DOHH2 (cell line): Measurements from ENCODE around the gene TTLL8.
A peak's percentile ranks its signal among the peaks of the same experiment; 100 is the strongest.

Experiments
- CTCF ChIP-seq: fragments of 200-600 bp; sonication (generic); IDR thresholded peaks from one replicate; pipeline ENCODE4 v1.5.1; 2014; ENCODE audit warnings: antibody characterized with exemption, mild to moderate bottlenecking, low read depth, low read length; ENCODE audit not compliant: poor library complexity, severe bottlenecking
- EZH2phosphoT487 ChIP-seq: fragments of 200-600 bp; sonication (generic); IDR thresholded peaks from 2 replicates; pipeline ENCODE4 v1.6.1; 2017; ENCODE audit warnings: borderline replicate concordance, mild to moderate bottlenecking, antibody characterized with exemption, low read length, moderate library complexity, mixed read lengths

DNA sequence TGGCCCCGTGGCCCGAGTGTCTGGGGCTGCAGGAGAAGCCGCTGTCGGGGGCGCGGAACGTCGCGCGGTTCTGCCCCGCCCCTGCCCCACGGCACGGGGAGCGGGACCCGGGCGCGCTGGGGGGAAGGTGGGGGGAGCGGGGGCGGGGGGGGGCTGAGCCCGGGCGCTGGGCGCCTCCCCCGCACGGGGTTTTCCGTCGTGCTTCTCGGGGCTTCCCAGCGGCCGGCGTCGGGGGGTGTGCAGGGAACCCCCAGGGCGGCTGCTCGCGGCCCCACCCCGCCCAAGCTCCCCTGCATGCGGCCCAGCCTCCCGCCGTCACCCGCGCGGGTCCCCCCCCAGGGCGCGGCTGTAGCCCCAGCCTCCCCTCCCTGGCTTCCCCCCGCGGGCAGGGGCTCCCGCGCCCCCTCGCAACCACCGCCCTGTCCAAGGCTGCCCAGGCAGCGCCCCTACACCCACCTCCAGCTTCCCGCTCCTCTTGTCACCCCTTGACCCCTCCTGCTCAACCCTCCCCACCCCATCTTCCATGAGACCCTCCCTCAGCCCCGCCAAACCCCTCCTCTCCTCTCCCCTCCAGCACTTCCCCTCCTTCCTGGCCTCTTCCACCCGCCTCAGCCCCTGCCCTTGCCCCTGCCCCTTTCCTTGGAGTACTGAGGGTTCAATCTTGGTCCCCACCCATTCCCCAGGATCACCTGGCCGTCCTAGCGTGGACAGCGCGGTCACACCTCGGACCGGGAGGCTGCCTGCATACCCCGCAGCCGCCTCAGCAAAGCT, 47.2 kb downstream of the TTLL8 start:
- TF ChIP-seq EZH2phosphoT487 (peak; percentile 54; the same call in 1 of the 2 replicates), CTCF (no peak)
